GM18520 (cell line): ENCODE measurements around the gene MAB21L1.

ENCODE experiments used
- ATAC-seq: cut with Tn5 transposase; IDR thresholded peaks from one replicate; pipeline ENCODE4 v1.9.1; 2021; ENCODE audit not compliant: unreplicated experiment

The MAB21L1 gene

GRCh38 chr13:35475960-35476943 is at the start of gene MAB21L1:
TSS of gene MAB21L1 (minus strand) at chr13:35476689. CDS start at chr13:35476138, 551 bp downstream.
- no peak for ATAC-seq

GRCh38 chr13:35524171-35524570 is 47.7 kb upstream of the MAB21L1 start:
- ATAC-seq, result no peak

DNA sequence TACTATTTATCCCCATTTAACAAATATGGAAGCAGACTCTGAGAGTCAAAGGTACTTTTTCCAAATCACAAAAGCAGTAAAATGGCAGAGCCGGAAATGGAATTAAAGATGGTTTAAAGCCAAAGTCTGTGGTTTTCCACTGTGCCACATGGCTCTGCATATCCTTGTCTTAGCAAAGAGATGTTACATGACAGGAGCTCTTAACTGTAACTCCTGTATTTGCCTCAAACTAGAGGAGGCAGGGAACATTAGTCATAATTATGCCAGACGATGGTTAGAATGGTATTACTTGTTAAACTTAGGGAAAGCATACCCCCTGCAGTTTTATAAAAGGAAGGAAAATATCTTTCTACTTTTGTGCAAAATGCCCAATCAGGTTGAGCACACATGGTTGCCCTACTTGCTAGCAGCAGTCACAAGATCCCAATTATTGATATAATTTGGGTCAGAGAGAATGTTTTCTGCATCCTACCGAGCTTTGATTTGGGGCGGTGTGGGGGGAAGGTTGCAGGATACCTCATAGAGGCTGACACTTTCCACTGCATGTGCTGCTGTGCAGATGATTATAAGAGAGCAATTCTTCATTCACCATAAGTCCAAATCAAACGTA is 42.0 kb upstream of the MAB21L1 start:
- no peak for ATAC-seq

GRCh38 chr13:35514801-35515502 is 38.5 kb upstream of the MAB21L1 start:
- no peak for ATAC-seq

DNA sequence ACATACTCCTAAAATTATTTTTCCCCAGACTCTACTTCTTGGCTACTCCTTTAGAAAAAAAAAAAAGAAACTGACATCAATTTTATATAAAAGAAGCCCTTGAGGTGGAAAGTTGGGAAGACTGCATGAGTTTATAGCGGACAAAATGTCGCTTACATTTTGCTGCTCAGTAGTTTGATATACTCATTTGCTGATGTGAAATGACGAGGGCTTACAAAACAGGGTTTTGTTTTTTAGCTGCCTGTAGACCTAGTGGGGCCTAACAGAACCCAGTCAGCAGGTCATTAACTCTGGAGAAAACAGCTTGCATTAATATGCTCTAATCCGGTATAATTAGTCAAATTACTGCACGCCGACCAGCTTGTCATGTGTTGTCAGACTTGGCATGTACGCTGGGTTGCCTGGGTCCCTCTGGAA is 37.6 kb upstream of the MAB21L1 start:
- no peak for ATAC-seq

DNA sequence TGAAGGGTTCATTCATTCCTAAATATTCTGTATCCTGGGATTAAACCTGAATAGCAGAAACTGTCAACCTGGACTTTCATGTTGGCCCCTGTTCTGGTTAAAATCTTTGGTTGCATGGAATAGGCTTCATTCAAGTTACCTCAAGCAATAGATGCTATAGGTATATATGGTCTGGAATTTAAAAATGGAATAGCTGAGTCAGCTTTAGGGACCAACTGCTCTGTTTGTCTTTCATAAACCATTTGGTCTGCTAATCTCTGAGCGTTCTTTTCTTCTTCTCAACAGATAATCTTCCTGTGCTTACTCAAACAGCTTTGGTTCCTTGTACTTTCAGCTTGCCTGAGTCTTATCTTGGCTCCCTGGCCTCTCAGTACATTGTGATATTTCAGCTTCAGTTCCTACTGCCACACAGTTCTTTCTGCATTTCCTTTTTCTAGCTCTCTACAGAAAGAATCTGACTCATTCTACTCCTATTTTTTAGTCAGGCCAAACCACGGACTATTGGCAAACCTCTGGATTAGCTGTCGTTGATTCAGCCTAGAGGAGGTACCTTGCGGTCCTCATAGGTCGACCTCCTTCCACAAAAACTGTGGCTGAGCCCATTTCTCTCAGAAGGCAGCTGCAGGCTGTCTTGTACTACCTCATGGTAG is 35.9 kb upstream of the MAB21L1 start:
- ATAC-seq, result no peak

GRCh38 chr13:35502456-35502855 is 26.0 kb upstream of the MAB21L1 start:
- ATAC-seq, result no peak

DNA sequence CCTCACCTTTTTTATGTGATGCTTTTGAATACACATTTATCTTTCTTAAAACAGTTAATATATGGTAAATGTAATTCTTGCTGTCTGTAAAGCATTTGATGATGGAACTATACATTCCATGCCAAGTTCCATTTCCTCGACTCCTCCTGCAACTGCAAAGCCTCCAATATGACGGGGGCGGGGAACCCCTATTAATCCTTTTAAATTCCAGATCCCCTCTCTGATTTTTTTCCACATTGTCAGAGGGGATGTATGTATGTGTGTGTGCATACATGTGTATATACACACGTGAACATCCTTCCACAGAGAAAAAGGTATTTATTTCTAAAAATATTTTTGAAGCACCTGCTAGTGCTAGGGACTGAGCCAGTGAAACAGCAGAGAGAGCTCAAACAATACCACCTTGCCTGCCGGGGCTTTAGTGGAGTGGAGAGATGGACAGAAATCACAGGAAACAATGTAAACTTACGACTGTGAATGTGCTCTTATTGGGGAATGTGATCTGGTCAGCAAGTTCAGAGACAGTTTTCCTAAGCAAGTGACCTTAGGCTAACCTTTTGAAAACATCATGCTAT is 25.3 kb upstream of the MAB21L1 start:
- no peak for ATAC-seq

GRCh38 chr13:35500144-35500543 is 23.7 kb upstream of the MAB21L1 start:
- ATAC-seq, result no peak

DNA sequence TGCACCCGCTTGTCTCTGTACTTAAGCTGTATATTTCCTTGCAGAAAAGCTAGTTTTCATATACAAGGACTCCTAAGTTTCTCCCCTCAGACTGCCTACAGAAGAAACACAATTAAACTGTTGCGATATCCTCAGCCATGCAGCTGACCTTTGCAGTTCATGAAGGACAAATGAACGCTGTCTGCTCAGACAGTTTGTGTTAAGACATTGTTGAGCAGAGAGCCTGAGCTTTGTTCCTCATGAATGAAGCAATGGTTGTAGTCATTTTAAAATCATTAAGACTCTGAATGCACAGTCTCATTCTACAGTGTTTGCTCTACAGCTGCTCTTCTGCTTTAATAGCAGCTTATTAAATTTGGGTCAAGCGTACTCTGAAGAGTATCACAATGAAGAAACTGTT is 23.2 kb upstream of the MAB21L1 start:
- no peak for ATAC-seq

DNA sequence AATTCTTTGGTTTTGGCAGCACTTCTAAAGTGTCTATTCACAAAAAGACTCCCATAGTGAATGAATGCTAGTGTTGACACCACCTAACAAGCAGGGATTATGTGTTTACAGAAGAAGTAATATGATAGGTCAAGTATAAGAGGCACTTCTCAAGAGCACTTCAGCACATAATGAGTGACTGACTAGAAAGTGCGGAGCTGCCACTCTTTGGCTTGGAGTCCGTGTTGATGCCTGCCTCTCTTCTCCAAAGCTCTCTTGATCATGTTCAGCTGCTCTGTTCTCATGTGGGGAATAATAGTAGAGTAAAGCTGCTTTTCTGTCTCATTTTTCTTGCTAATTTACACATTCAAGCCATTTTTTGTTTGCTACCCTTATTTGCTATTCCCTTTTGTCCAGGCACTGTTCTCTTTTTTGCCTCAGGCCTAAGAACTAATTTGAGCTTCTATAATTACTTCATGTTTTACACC is 22.7 kb upstream of the MAB21L1 start:
- ATAC-seq, result no peak

DNA sequence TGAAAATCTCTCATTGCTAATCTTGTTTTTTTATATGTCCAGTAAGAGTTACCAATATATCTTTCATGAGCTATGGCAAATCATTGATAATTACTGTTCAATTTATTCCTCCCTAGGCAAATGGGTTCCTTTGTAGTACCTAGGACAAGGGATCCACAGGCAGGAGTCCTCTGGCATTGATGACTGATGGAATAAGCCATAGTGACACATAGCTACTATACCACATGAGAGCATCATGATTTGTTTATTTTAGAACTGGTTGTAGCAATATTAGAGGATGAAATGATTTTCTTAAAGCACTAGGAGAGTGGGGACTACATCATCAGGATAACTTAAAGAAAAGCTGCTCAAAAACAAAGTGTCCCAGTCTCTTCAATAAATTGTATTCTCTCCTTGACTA is 21.7 kb upstream of the MAB21L1 start:
- ATAC-seq, result no peak

GRCh38 chr13:35496761-35497386 is 20.4 kb upstream of the MAB21L1 start:
- ATAC-seq, result no peak

GRCh38 chr13:35496006-35496405 is 19.5 kb upstream of the MAB21L1 start:
- ATAC-seq, result no peak

- no peak for ATAC-seq
Measured at GRCh38 chr13:35489050-35489449, 12.6 kb upstream of the MAB21L1 start.

DNA sequence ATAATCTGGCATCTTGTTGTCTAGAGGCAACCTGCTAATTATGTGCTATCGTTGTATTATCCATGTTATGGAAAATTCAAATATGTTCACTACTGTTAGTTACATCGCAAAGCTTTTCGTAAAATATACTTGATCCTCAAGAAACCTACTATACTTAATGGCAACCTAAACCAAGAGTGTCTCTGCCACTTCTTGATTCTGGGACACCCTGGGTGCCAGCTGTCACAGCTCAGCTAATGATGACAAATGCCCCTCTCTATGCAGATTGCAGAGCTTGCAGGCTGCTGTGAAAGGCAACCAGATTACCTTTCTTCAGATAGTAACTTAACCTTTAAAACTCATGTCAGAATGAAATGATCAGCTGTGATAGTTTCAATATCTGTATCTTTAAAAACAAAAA is 8.9 kb upstream of the MAB21L1 start:
- no peak for ATAC-seq

- no peak for ATAC-seq
Measured at GRCh38 chr13:35484384-35484783, 7.9 kb upstream of the MAB21L1 start.

DNA sequence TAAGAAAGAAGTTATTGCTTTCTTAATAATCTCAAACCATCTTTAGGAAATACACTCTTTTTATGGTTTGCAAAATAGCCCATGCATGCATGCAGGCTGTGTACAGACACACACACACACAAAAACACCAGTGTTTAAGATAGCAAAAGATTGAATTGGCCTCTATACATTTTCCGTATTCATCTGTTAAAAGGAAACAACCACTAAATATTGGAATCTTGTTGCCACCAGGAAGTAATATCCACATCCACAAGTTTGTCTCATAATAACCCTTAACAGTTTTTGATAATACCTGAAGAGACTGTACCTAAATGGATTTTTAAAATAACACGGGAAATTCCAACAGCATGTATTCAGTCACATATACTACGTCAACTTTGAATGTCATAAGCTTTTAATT is 7.3 kb upstream of the MAB21L1 start:
- no peak for ATAC-seq

GRCh38 chr13:35482527-35482926 is 6.0 kb upstream of the MAB21L1 start:
- no peak for ATAC-seq

DNA sequence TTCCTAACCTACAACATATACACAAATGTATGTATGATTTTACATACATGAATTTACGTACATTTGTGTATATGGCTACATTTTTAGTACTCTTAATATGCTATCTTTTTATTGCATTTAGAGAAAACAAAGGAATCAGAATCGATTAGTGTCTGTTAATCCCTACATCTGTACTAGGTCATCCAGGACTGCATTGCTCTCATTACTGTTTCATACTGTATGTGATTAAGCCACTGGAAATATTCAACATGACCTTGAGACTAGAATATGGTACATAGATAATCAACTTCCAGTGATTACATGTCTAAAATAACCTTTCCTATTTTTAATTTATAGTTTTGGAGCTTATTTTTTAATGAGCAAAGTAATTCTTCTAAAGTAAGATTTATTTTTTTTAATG is 5.3 kb upstream of the MAB21L1 start:
- no peak for ATAC-seq
